Activated T-cell treated with anti-CD3 and anti-CD28 coated beads, Interleukin-2, amount 50 U/mL, for 48 hours (primary cell): ENCODE measurements around the gene AGRN.
"Not testable (repeated sequence)": the region's sequence is repeated elsewhere in the genome, so short reads cannot be mapped to it uniquely, and the experiment has no call there.

Source experiments
- DNase-seq, 2 experiments: peaks; one replicate each; pipeline ENCODE4 v3.0.0-alpha.2; 2020

Gene AGRN

GRCh38 chr1:981955-982558, 37.9 kb upstream of the AGRN start, which contains the start of gene PERM1:
PERM1 (minus strand) TSS chr1:982093; CDS start chr1:981029, 1,064 bp downstream.
- no peak for DNase-seq

- DNase-seq = no peak
Observed at GRCh38 chr1:982765-983436, 37.0 kb upstream of the AGRN start.

GRCh38 chr1:983798-984475, 36.0 kb upstream of the AGRN start:
- DNase-seq = peak; percentile 71 to 80

GRCh38 chr1:984476-984814, 35.5 kb upstream of the AGRN start:
- DNase-seq = no peak

GRCh38 chr1:985126-985525, 34.8 kb upstream of the AGRN start:
- DNase-seq = no peak

GRCh38 chr1:988061-988460, 31.9 kb upstream of the AGRN start:
- not testable (repeated sequence) for DNase-seq

- not testable (repeated sequence) for DNase-seq
Observed at GRCh38 chr1:991275-991674, 28.6 kb upstream of the AGRN start.

GRCh38 chr1:991895-992294, 28.0 kb upstream of the AGRN start:
- no peak for DNase-seq

GRCh38 chr1:992362-992761, 27.6 kb upstream of the AGRN start:
- DNase-seq = no peak

- DNase-seq = no peak
Observed at GRCh38 chr1:993379-993995, 26.4 kb upstream of the AGRN start.

- DNase-seq = not testable (repeated sequence)
Observed at GRCh38 chr1:994546-994945, 25.4 kb upstream of the AGRN start.

- no peak for DNase-seq
Observed at GRCh38 chr1:995665-996633, 24.0 kb upstream of the AGRN start.

GRCh38 chr1:996851-997712, 22.8 kb upstream of the AGRN start:
- no peak for DNase-seq

- DNase-seq = no peak
Observed at GRCh38 chr1:997713-997992, 22.3 kb upstream of the AGRN start.

- DNase-seq = no peak
Observed at GRCh38 chr1:997993-998744, 21.8 kb upstream of the AGRN start.

- no peak for DNase-seq
Observed at GRCh38 chr1:998745-998994, 21.2 kb upstream of the AGRN start.

- DNase-seq = no peak
Observed at GRCh38 chr1:998995-999724, 20.8 kb upstream of the AGRN start.

GRCh38 chr1:999725-1000356, 20.1 kb upstream of the AGRN start, which contains the start of gene HES4:
HES4 (minus strand) TSS chr1:1000097; CDS start chr1:999973, 124 bp downstream.
- DNase-seq = peak; percentile 74 to 79

GRCh38 chr1:1000357-1001056, 19.4 kb upstream of the AGRN start:
- DNase-seq = peak; percentile 74 to 83
